Thoracic aorta (tissue), 2 donors: Measurements from ENCODE around the gene TCF4. TPM values are rescaled to one million over a fixed set of nuclear protein-coding genes. Genes with fewer than 3 reads are reported as not detected.
A peak's percentile ranks its signal among the peaks of the same experiment; 100 is the strongest.

Experiments used
- ATAC-seq: fragments of 150-250 bp; one replicate; pipeline ENCODE4 v1.8.0; 2017; ENCODE audit warnings: low read depth; ENCODE audit not compliant: insufficient number of reproducible peaks, low FRiP score
- DNase-seq: peaks from one replicate; pipeline ENCODE4 v3.0.0-alpha.2; 2020; ENCODE audit warnings: low spot score
- H3K27ac ChIP-seq, 2 donors: fragments of 200-600 bp; sonication (generic); 1 replicate in 1 of 2; 2 replicates in 1 of 2; pipeline ENCODE4 v1.5.1; 2016; ENCODE audit warnings: mild to moderate bottlenecking in 2 of 2, moderate library complexity in 2 of 2
- H3K27me3 ChIP-seq: fragments of 200-600 bp; sonication (generic); replicated peaks from 2 replicates; pipeline ENCODE4 v1.6.0; 2016; ENCODE audit warnings: mild to moderate bottlenecking; ENCODE audit not compliant: insufficient read depth
- H3K36me3 ChIP-seq: fragments of 200-600 bp; sonication (generic); one replicate; pipeline ENCODE4 v1.5.1; 2016
- H3K4me1 ChIP-seq, 2 donors: fragments of 200-600 bp; sonication (generic); 1 replicate in 1 of 2; 2 replicates in 1 of 2; pipeline versions ENCODE4 v1.5.1 to v1.6.0; 2016; ENCODE audit warnings: low read depth in 2 of 2, mild to moderate bottlenecking in 1 of 2; ENCODE audit not compliant: control insufficient read depth in 1 of 2
- H3K4me3 ChIP-seq: fragments of 200-600 bp; sonication (generic); 2 replicates; pipeline ENCODE4 v1.5.1; 2016; ENCODE audit warnings: mild to moderate bottlenecking
- H3K9me3 ChIP-seq: fragments of 200-600 bp; sonication (generic); 2 replicates; pipeline ENCODE4 v1.5.1; 2016
- total RNA-seq, 2 donors: library from RNA; depleted of rRNA; stranded (reverse); fragments of >200 nt; gene quantifications; one replicate each; pipeline versions ENCODE4 v1.1.0 to v1.2.3, GENCODE V29; 2016
- TF ChIP-seq, protein P1 (sequence below): fragments of 200-600 bp; sonication (generic); IDR thresholded peaks from one replicate; pipeline ENCODE4 v1.5.1; 2019; ENCODE audit warnings: antibody characterized with exemption

TCF4 gene
- total RNA-seq, 2 donors from 2014 or later = 178 to 267 TPM

DNA sequence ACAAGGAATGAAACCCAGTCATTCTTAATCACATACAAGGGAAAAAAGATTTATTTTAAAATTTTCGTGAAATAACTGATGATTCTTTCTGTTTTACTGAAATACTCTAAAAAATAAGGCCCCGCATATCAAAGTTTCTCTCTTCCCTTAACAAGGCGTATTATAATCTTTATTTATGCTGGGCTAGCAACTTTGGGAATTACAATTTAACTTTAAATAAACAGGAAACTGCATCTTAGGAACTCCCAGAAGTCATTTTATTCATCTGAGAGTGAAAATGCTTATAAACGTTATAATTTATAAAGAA, 166.7 kb downstream of the TCF4 start:
- H3K27ac ChIP-seq = peak overlapping the region in 1 of 2 donors; percentile 1
- no peaks in the 10 kb centered on the region for H3K27me3 ChIP-seq
- H3K9me3 ChIP-seq = no peaks in the 10 kb centered on the region
- peak overlapping the region; percentile 65 for H3K4me3 ChIP-seq
- DNase-seq = no peak
- ATAC-seq = no peak
- no peaks in the 10 kb centered on the region for H3K36me3 ChIP-seq
- H3K4me1 ChIP-seq = peaks cover 0 to 9% of the 10 kb centered on the region in 2 donors
- TF ChIP-seq, protein P1, sequence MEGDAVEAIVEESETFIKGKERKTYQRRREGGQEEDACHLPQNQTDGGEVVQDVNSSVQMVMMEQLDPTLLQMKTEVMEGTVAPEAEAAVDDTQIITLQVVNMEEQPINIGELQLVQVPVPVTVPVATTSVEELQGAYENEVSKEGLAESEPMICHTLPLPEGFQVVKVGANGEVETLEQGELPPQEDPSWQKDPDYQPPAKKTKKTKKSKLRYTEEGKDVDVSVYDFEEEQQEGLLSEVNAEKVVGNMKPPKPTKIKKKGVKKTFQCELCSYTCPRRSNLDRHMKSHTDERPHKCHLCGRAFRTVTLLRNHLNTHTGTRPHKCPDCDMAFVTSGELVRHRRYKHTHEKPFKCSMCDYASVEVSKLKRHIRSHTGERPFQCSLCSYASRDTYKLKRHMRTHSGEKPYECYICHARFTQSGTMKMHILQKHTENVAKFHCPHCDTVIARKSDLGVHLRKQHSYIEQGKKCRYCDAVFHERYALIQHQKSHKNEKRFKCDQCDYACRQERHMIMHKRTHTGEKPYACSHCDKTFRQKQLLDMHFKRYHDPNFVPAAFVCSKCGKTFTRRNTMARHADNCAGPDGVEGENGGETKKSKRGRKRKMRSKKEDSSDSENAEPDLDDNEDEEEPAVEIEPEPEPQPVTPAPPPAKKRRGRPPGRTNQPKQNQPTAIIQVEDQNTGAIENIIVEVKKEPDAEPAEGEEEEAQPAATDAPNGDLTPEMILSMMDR = no peak

DNA sequence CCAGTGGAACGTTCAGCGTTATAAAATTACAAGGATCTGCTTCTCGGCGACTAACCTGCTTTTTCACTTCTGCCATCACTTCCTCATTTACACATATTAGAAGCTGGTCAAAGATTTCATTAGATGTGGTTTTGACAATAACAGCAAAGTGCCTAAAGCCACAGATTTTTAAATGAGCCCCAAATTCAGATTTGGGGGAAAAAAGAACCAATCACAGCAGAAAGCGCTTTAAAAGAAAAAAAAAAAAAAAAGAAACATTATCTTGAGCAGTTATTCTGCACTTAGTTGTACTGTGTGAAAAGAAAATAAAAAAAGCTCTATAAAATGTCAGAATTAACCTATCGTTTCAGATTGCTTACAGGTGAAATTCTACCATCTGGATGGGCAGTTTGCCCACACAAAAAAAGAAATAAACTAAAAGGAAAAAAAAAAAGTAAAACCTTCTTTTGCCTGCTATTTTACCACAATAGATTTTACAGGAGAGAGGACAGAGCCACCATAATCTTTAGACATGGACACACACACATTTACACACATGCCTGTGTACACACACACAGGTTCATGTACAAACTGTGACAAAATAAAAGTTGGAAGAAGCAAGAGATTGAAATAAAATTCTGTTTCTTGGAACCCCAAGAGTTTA, 167.2 kb downstream of the TCF4 start:
- TF ChIP-seq, protein P1 = no peak
- ATAC-seq (no peak), DNase-seq (no peak)
- peak overlapping the region in 1 of 2 donors; percentile 20 for H3K27ac ChIP-seq
- no peaks in the 10 kb centered on the region for H3K36me3 ChIP-seq
- H3K4me3 ChIP-seq = peak overlapping the region; percentile 48
- H3K27me3 ChIP-seq = no peaks in the 10 kb centered on the region
- no peaks in the 10 kb centered on the region for H3K9me3 ChIP-seq
- H3K4me1 ChIP-seq = peaks cover 0 to 9% of the 10 kb centered on the region in 2 donors

DNA sequence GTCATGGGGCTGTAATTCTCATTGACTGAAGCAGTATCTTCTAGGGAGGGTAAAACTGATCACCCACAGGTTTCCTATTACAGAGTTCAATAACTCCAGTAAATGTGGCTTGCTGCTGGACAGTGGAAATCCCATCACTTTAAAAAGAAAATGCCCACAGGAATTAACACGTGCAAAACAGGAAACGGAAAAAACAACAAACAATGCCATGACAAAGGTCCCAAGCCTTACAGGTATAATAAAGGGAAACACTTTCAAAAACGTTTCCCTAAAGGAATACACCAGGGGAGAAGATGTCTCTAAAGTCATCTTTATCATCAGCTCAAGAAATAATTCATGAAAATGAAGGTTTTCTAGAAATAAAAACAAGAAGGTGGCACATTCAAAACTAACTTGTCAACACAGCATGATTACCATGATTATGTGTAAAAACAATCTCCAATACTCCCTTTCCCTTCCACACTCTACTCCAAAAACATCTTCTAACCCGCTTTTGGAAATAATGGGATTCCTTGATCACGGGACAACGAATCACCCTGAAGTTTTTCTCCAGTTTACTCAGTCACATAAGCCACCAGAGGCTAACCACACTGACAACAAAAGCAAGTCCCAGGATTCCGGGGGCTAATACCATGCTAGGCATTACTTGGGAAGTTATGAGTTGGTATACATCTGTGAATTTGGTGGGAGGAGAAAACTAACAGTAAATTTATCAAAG, 167.9 kb downstream of the TCF4 start:
- peak overlapping the region; percentile 48 for H3K4me3 ChIP-seq
- no peaks in the 10 kb centered on the region for H3K27me3 ChIP-seq
- H3K9me3 ChIP-seq = no peaks in the 10 kb centered on the region
- no peak for DNase-seq
- TF ChIP-seq, protein P1 = no peak
- peaks cover 0 to 9% of the 10 kb centered on the region in 2 donors for H3K4me1 ChIP-seq
- H3K27ac ChIP-seq = peak overlapping the region in 1 of 2 donors; percentile 20
- H3K36me3 ChIP-seq = no peaks in the 10 kb centered on the region
- no peak for ATAC-seq

DNA sequence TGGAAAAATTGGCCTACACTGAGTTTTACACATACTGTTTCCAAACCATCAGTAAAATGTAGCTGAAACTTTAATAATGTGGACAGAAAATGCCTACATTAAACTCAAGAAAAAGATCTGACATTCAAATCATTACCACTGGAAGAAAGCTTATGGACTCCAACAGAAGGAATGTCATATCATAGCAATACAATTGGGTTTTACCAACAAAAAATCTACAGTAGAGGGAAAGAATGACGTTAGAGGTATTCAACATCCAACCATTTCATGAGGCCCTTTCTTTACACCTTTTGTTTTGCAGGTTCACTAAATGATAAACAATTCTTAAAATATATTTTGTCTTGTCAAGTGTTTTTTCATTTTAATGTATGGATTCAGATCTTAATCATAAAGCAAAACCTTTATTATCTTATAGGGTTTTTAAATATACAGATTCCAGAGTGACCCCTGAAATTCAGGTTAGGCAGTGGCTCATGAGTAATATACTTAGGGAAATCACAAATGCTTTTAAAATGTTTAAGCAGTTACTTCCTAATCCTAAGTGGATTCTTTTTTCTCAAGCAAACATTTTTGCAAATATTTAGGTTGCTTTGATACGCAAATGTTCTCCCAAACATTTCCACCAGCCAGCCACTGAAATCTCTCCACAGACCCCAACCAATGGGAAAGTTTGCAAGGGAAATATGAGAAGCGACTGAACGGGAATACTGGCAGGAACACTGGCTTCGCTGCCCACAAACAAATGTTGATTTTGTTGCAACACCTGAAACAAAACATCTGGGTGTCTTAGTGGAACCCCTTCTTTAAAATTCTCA, 168.7 kb downstream of the TCF4 start:
- no peaks in the 10 kb centered on the region for H3K9me3 ChIP-seq
- peaks cover 0 to 9% of the 10 kb centered on the region in 2 donors for H3K4me1 ChIP-seq
- TF ChIP-seq, protein P1 = no peak
- no peaks in the 10 kb centered on the region for H3K27me3 ChIP-seq
- H3K4me3 ChIP-seq = no peak overlapping the region
- no peak overlapping the region for H3K27ac ChIP-seq
- no peaks in the 10 kb centered on the region for H3K36me3 ChIP-seq
- DNase-seq = no peak
- no peak for ATAC-seq

DNA sequence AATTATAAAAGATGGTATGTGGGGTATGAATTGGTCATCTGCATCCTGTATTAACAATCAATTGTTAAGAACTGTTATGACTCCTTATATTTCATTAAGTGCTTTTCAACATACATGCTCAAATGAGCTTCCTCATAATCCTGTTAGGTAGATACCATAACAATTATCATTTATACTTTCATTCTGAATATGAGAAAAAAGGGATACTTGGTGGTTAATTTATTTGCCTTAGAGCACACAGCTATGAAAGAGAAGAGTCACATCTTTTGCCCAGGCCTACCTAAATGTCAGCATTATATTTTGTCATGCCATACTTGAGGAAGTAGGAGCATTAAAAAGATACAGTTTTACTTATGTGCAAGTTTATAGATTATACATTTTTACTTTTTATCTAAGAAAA, 169.6 kb downstream of the TCF4 start:
- DNase-seq = no peak
- no peak overlapping the region for H3K27ac ChIP-seq
- TF ChIP-seq, protein P1 = no peak

More for the DNA sequence above, 169.6 kb downstream of the TCF4 start:
- Histone ChIP-seq H3K4me1 (peaks cover 0 to 9% of the 10 kb centered on the region in 2 donors), H3K4me3 (no peak overlapping the region), H3K27me3 (no peaks in the 10 kb centered on the region), H3K9me3 (no peaks in the 10 kb centered on the region), H3K36me3 (no peaks in the 10 kb centered on the region)
- no peak for ATAC-seq
